ENCODE data around the gene METTL9. TPM values are rescaled to one million over a fixed set of nuclear protein-coding genes. Genes with fewer than 3 reads are reported as not detected.

The METTL9 gene
- total and polyA plus RNA-seq, 2 of the 13 experiments (the other 11 are each of a cell fraction or from before 2014, with no cell fraction given) = 123 to 204 TPM

DNA sequence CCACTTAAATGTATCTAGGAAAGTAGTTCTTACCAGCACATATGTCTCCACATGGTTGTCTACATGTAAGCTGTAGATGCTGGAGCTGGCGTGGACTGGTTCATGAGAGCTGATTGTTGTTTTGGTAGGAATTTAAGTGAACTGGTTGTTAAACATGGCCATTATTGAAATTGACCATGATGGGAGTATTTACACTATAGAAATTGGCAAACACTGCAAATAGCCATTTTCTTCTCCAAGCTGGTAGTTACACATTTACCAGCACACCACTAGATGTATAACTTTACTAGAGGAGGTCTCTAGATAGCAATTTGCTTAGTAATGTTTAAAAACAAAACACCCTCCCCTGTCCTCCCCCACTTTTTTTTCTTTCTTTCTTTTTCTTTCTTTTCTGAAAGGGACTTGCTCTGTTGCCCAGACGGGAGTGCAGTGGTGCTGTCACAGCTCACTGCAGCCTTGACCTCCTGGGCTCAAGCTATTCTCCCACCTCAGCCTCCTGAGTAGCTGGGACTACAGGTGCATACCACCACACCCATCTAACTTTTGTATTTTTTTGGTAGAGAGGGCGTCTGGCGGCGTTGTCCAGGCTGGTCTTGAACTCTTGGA, 28.8 kb downstream of the METTL9 start (continued):
- TF ChIP-seq, protein P1, sequence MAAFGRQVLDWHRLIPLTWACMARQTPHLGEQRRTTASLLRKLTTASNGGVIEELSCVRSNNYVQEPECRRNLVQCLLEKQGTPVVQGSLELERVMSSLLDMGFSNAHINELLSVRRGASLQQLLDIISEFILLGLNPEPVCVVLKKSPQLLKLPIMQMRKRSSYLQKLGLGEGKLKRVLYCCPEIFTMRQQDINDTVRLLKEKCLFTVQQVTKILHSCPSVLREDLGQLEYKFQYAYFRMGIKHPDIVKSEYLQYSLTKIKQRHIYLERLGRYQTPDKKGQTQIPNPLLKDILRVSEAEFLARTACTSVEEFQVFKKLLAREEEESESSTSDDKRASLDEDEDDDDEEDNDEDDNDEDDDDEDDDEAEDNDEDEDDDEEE (CRISPR knock-in tag; IDR thresholded peaks at IDR 0.05) = no peak
- TF ChIP-seq MLLT10 (CRISPR knock-in tag; IDR thresholded peaks at IDR 0.05) (no peak), TMF1 (CRISPR knock-in tag; IDR thresholded peaks at IDR 0.05; ENCODE audit: low read depth) (no peak), POLR2G (IDR thresholded peaks at IDR 0.05; ENCODE audit: low read depth, low read length) (no peak), KDM1A (CRISPR knock-in tag; IDR thresholded peaks at IDR 0.05) (no peak; the same call in 1 of the 2 replicates), GPN1 (CRISPR knock-in tag; IDR thresholded peaks at IDR 0.05; ENCODE audit: borderline replicate concordance) (no peak), ELF4 (CRISPR knock-in tag; IDR thresholded peaks at IDR 0.05; ENCODE audit: borderline replicate concordance) (no peak), CHCHD3 (CRISPR knock-in tag; IDR thresholded peaks at IDR 0.05) (no peak), STAG1 (CRISPR knock-in tag; IDR thresholded peaks at IDR 0.05) (no peak), ISX (CRISPR knock-in tag; conservative IDR thresholded peaks at IDR 0.05) (no peak), ZNF615 (CRISPR knock-in tag; IDR thresholded peaks at IDR 0.05; ENCODE audit: borderline replicate concordance) (no peak), ETV5 (CRISPR knock-in tag; IDR thresholded peaks at IDR 0.05; ENCODE audit: borderline replicate concordance) (no peak), ZNF251 (CRISPR knock-in tag; IDR thresholded peaks at IDR 0.05) (no peak), ZNF724P (CRISPR knock-in tag; IDR thresholded peaks at IDR 0.05; ENCODE audit: borderline replicate concordance) (no peak), REL (CRISPR knock-in tag; conservative IDR thresholded peaks at IDR 0.05) (no peak), KDM6A (CRISPR knock-in tag; IDR thresholded peaks at IDR 0.05; ENCODE audit: low read depth) (no peak)
- TF ChIP-seq, protein P2, sequence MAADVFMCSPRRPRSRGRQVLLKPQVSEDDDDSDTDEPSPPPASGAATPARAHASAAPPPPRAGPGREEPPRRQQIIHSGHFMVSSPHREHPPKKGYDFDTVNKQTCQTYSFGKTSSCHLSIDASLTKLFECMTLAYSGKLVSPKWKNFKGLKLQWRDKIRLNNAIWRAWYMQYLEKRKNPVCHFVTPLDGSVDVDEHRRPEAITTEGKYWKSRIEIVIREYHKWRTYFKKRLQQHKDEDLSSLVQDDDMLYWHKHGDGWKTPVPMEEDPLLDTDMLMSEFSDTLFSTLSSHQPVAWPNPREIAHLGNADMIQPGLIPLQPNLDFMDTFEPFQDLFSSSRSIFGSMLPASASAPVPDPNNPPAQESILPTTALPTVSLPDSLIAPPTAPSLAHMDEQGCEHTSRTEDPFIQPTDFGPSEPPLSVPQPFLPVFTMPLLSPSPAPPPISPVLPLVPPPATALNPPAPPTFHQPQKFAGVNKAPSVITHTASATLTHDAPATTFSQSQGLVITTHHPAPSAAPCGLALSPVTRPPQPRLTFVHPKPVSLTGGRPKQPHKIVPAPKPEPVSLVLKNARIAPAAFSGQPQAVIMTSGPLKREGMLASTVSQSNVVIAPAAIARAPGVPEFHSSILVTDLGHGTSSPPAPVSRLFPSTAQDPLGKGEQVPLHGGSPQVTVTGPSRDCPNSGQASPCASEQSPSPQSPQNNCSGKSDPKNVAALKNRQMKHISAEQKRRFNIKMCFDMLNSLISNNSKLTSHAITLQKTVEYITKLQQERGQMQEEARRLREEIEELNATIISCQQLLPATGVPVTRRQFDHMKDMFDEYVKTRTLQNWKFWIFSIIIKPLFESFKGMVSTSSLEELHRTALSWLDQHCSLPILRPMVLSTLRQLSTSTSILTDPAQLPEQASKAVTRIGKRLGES (CRISPR knock-in tag; IDR thresholded peaks at IDR 0.05; ENCODE audit: borderline replicate concordance) = no peak
- TF ChIP-seq, protein P3, sequence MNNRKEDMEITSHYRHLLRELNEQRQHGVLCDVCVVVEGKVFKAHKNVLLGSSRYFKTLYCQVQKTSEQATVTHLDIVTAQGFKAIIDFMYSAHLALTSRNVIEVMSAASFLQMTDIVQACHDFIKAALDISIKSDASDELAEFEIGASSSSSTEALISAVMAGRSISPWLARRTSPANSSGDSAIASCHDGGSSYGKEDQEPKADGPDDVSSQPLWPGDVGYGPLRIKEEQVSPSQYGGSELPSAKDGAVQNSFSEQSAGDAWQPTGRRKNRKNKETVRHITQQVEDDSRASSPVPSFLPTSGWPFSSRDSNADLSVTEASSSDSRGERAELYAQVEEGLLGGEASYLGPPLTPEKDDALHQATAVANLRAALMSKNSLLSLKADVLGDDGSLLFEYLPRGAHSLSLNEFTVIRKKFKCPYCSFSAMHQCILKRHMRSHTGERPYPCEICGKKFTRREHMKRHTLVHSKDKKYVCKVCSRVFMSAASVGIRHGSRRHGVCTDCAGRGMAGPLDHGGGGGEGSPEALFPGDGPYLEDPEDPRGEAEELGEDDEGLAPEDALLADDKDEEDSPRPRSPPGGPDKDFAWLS (CRISPR knock-in tag; IDR thresholded peaks at IDR 0.05; ENCODE audit: borderline replicate concordance) = no peak
- TF ChIP-seq, protein P4, sequence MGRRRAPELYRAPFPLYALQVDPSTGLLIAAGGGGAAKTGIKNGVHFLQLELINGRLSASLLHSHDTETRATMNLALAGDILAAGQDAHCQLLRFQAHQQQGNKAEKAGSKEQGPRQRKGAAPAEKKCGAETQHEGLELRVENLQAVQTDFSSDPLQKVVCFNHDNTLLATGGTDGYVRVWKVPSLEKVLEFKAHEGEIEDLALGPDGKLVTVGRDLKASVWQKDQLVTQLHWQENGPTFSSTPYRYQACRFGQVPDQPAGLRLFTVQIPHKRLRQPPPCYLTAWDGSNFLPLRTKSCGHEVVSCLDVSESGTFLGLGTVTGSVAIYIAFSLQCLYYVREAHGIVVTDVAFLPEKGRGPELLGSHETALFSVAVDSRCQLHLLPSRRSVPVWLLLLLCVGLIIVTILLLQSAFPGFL (CRISPR knock-in tag; IDR thresholded peaks at IDR 0.05) = no peak

All from HepG2 (cell line).